Measurements from ENCODE around the gene FOXB2. TPM values are rescaled to one million over a fixed set of nuclear protein-coding genes. Genes with fewer than 3 reads are reported as not detected.

The FOXB2 gene
- total RNA-seq, 2 experiments from 2014 or later, result not detected

GRCh38 chr9:77010527-77010926 lies 8.9 kb upstream of the FOXB2 start:
- Mint-ChIP-seq H3K9me3 (no peaks in the 10 kb centered on the region), H3K36me3 (ENCODE audit: low read depth) (no peaks in the 10 kb centered on the region), H3K4me3 (no peak overlapping the region), H3K27ac (no peak overlapping the region), H3K4me1 (peaks cover 5% of the 10 kb centered on the region), H3K27me3 (peaks cover 65% of the 10 kb centered on the region)
- DNase-seq, result no peak
- ChIA-PET POLR2A (no interaction called here), CTCF (no interaction called here)

GRCh38 chr9:77011973-77012821 lies 7.3 kb upstream of the FOXB2 start:
- no peak overlapping the region for H3K27ac Mint-ChIP-seq
- no peak overlapping the region for H3K4me3 Mint-ChIP-seq
- POLR2A ChIA-PET, result no interaction called here
- H3K9me3 Mint-ChIP-seq, result no peaks in the 10 kb centered on the region
- H3K27me3 Mint-ChIP-seq, result peaks cover 78% of the 10 kb centered on the region
- CTCF ChIA-PET, result interaction anchor here (1.0 kb wide), 1 partner anchor 10 kb away, joined by 3 read pairs; no protein-coding TSS in a partner anchor
- peak; percentile 64 for DNase-seq
- H3K36me3 Mint-ChIP-seq (ENCODE audit: low read depth), result no peaks in the 10 kb centered on the region
- H3K4me1 Mint-ChIP-seq, result peaks cover 6% of the 10 kb centered on the region

- no peak for DNase-seq
- Mint-ChIP-seq H3K4me1 (peaks cover 12% of the 10 kb centered on the region), H3K27ac (peak overlapping the region; percentile 41), H3K27me3 (peaks cover 80% of the 10 kb centered on the region), H3K36me3 (ENCODE audit: low read depth) (peaks cover 6% of the 10 kb centered on the region), H3K4me3 (peak overlapping the region; percentile 30), H3K9me3 (no peaks in the 10 kb centered on the region)
- ChIA-PET POLR2A (no interaction called here), CTCF (interaction anchor here (1.0 kb wide), 1 partner anchor 8 kb away, joined by 3 read pairs; no protein-coding TSS in a partner anchor)
Observed at GRCh38 chr9:77013206-77013931, 6.1 kb upstream of the FOXB2 start.

- peak overlapping the region; percentile 30 for H3K4me3 Mint-ChIP-seq
Observed at GRCh38 chr9:77013932-77014596, 5.4 kb upstream of the FOXB2 start.

GRCh38 chr9:77014597-77015263 lies 4.7 kb upstream of the FOXB2 start:
- peaks cover 88% of the 10 kb centered on the region for H3K27me3 Mint-ChIP-seq
- POLR2A ChIA-PET, result no interaction called here
- H3K36me3 Mint-ChIP-seq (ENCODE audit: low read depth), result peaks cover 8% of the 10 kb centered on the region
- H3K4me1 Mint-ChIP-seq, result peaks cover 14% of the 10 kb centered on the region
- H3K27ac Mint-ChIP-seq, result peak overlapping the region; percentile 25
- no peaks in the 10 kb centered on the region for H3K9me3 Mint-ChIP-seq
- no peak for DNase-seq
- H3K4me3 Mint-ChIP-seq, result no peak overlapping the region
- CTCF ChIA-PET, result interaction anchor here (0.5 to 1.1 kb wide), 2 partner anchors 11 to 138 kb away, joined by 3 read pairs; no protein-coding TSS in a partner anchor

More at GRCh38 chr9:77013932-77014596, 5.4 kb upstream of the FOXB2 start:
- POLR2A ChIA-PET, result no interaction called here
- Mint-ChIP-seq H3K9me3 (no peaks in the 10 kb centered on the region), H3K4me1 (peaks cover 12% of the 10 kb centered on the region), H3K27ac (peak overlapping the region; percentile 25), H3K27me3 (peaks cover 83% of the 10 kb centered on the region), H3K36me3 (ENCODE audit: low read depth) (peaks cover 6% of the 10 kb centered on the region)
- CTCF ChIA-PET, result interaction anchor here (1.1 kb wide), 1 partner anchor 12 kb away, joined by 3 read pairs; no protein-coding TSS in a partner anchor
- no peak for DNase-seq

DNA sequence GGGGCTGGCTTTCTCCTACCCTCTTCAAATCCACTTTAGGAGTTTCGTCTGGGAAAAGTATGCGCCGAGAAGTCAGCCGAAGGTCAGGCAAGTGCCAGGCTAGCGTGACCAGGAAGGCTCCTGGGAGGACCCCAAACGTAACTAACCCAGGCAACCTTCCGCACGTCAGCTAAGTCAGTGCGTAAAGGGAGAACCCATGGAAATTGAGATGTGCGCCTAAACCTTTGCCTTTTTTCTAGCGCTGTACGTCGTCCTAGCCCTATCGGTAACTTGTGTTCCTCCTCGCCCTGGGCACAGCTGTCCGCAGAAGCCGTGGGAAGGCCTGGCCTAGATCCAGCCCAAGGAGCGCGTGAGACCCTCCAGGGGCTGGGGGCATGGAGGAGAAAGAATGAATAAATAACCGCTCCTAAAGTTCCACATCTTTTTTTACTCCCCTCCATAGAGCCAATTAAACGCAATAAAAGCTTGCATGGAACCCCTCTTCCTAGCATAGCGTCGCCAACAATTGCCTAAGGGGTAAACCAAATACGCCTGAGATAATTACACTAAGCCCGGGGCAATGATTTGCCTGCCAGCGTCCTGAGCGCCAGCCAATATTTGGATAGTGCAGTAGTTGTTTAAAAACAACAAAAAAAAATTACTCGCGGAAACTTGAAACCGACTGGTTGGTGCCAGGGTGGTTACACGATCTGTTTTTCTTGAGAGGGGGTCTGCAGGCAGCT lies 4.0 kb upstream of the FOXB2 start:
- no peak for DNase-seq
- H3K27ac Mint-ChIP-seq, result peak overlapping the region; percentile 68
- ChIA-PET CTCF (interaction anchor here (0.5 kb wide), 1 partner anchor 138 kb away, joined by 3 read pairs; no protein-coding TSS in a partner anchor), POLR2A (no interaction called here)
- H3K9me3 Mint-ChIP-seq, result no peaks in the 10 kb centered on the region
- peak overlapping the region; percentile 20 for H3K4me3 Mint-ChIP-seq
- peaks cover 84% of the 10 kb centered on the region for H3K27me3 Mint-ChIP-seq
- peaks cover 15% of the 10 kb centered on the region for H3K4me1 Mint-ChIP-seq
- H3K36me3 Mint-ChIP-seq (ENCODE audit: low read depth), result peaks cover 8% of the 10 kb centered on the region

DNA sequence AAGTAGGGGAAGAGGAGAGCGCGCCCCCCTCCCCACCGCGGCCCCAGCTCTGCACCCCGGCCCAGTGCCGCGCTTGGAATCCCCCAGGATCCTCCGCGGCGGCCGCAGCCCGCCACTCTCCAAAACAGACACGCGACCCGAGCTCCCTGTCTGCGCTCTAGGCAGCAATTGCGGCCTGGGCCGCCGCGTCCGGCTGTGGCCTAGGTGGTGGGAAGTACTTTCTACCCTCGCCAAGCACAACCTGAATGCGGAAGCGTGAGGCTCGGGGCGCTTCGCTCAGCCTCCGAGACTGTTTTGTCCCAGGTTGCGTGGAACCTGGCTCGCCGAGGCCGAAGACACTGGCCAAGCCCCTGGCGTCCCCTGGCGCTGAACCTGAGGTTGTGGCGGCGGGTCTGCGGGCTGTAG lies 3.3 kb upstream of the FOXB2 start:
- no peak overlapping the region for H3K27ac Mint-ChIP-seq
- peaks cover 15% of the 10 kb centered on the region for H3K4me1 Mint-ChIP-seq
- no peak overlapping the region for H3K4me3 Mint-ChIP-seq
- DNase-seq, result no peak
- no peaks in the 10 kb centered on the region for H3K9me3 Mint-ChIP-seq
- POLR2A ChIA-PET, result no interaction called here
- H3K27me3 Mint-ChIP-seq, result peaks cover 84% of the 10 kb centered on the region
- H3K36me3 Mint-ChIP-seq (ENCODE audit: low read depth), result peaks cover 8% of the 10 kb centered on the region
- CTCF ChIA-PET, result interaction anchor here (1.3 kb wide), 1 partner anchor 33 kb away, joined by 3 read pairs; no protein-coding TSS in a partner anchor

DNA sequence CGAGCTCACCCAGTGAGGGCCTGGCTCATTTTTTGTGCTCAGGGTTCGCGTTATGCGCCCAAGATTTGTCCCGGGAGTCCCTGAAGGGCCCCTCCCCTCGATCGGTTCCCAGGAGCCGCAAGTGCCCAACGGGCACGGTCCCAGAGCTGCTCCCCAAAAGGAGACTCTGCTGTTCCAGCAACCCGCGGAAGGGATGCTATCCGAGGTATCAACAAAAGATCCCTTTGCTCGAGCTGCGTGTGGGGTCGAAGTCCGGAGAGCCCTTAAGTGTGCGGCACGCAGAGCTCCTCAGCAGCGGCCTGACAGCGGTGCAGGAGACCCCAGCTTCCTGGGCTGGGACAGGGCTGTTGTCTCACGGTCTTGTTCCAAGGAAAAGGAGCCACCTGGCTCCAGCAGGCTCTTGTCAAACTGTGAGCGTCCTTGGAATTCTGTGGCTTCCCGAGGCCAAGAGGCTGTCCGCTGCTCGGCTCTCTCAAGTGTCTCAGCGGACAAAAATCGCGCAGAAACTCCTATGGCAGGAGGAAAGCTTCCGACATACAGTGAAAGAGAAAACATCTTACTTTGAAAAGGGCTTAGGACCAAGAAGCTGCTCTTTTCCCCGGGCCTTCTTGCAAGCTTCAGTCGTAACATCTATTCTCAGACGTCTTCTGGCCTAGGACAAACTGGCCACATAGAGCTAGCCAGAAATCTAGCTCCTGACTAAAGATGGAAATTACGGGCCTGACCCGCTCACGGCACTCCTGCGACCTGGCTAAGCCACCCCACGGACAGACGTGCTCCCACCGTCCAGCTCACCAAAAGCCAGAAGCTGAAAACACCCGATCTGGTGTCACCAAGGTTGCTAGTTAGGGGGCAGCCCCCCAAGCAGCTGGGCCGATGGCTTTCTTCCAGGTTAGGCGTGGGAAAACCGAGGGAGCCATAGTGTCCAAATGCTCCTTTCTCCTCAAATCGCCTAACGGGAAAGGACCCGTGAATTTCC lies 2.6 kb upstream of the FOXB2 start:
- CTCF ChIA-PET, result interaction anchor here (1.3 kb wide), 1 partner anchor 32 kb away, joined by 3 read pairs; no protein-coding TSS in a partner anchor
- POLR2A ChIA-PET, result no interaction called here

GRCh38 chr9:77017505-77017894 lies 2.0 kb upstream of the FOXB2 start:
- no peak for DNase-seq
- Mint-ChIP-seq H3K27me3 (peaks cover 85% of the 10 kb centered on the region), H3K27ac (peak overlapping the region; percentile 9), H3K9me3 (no peaks in the 10 kb centered on the region), H3K36me3 (ENCODE audit: low read depth) (peaks cover 8% of the 10 kb centered on the region), H3K4me3 (peak overlapping the region; percentile 54), H3K4me1 (peaks cover 16% of the 10 kb centered on the region)
- CTCF ChIA-PET, result interaction anchor here (1.3 kb wide), 1 partner anchor 32 kb away, joined by 3 read pairs; no protein-coding TSS in a partner anchor
- POLR2A ChIA-PET, result no interaction called here

More for the DNA sequence above, 2.6 kb upstream of the FOXB2 start:
- Mint-ChIP-seq H3K4me3 (peak overlapping the region; percentile 23), H3K36me3 (ENCODE audit: low read depth) (peaks cover 8% of the 10 kb centered on the region), H3K27me3 (peaks cover 85% of the 10 kb centered on the region), H3K27ac (peak overlapping the region; percentile 9), H3K9me3 (no peaks in the 10 kb centered on the region), H3K4me1 (peaks cover 17% of the 10 kb centered on the region)
- no peak for DNase-seq

GRCh38 chr9:77018058-77018968 lies 1.1 kb upstream of the FOXB2 start:
- peaks cover 8% of the 10 kb centered on the region for H3K36me3 Mint-ChIP-seq (ENCODE audit: low read depth)
- H3K27ac Mint-ChIP-seq, result peak overlapping the region; percentile 79
- peak overlapping the region; percentile 54 for H3K4me3 Mint-ChIP-seq
- CTCF ChIA-PET, result no interaction called here
- no peak for DNase-seq
- H3K9me3 Mint-ChIP-seq, result no peaks in the 10 kb centered on the region
- peaks cover 83% of the 10 kb centered on the region for H3K27me3 Mint-ChIP-seq
- peaks cover 16% of the 10 kb centered on the region for H3K4me1 Mint-ChIP-seq
- POLR2A ChIA-PET, result no interaction called here
